ENCODE data around the gene SNRPE.

Gene SNRPE

GRCh38 chr1:203888807-203889251, 27.4 kb downstream of the SNRPE start:
- DNase-seq, result no peak

GRCh38 chr1:203891950-203892349, 30.6 kb downstream of the SNRPE start:
- DNase-seq, result no peak

DNA sequence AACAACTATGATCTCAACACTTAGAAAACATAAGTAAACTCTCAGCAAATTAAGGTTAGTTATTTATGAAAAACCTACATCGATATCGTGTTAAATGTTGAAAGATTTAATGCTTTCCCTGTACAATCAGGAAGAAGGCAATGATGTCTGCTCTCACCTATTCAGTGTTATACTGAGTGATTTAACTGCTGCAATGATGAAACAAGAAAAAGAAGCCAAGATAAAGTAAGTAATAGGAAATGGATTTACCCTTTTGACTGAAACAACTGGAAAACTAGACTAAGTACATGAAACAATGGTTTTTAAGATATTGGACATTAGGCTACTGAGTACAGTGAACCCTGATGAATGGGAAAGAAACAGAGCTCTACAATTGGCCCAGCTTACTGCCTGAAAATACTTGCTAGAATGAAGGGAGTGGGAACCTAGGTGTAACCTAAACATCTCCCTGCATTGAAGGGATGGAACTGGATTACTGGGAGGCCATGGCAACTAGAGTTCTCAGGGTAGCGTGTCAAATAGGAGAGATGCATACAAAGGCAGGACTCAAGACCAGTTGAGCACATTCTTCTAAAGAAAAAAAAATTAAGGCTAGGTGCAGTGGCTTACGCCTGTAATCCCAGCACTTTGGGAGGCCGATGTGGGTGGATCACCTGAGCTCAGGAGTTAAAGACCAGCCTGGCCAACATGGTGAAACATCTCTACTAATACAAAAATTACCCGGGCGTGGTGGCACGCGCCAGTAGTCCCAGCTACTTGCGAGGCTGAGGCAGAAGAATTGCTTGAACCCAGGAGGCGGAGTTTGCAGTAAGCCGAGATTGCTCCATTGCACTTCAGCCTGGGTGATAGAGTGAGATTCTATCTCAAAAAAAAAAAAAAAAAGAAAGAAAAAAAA, 37.3 kb downstream of the SNRPE start:
- DNase-seq, result no peak

- no peak for DNase-seq
Measured at GRCh38 chr1:203899353-203899716, 37.9 kb downstream of the SNRPE start.

- no peak for DNase-seq
Measured at GRCh38 chr1:203899869-203900714, 38.7 kb downstream of the SNRPE start.

DNA sequence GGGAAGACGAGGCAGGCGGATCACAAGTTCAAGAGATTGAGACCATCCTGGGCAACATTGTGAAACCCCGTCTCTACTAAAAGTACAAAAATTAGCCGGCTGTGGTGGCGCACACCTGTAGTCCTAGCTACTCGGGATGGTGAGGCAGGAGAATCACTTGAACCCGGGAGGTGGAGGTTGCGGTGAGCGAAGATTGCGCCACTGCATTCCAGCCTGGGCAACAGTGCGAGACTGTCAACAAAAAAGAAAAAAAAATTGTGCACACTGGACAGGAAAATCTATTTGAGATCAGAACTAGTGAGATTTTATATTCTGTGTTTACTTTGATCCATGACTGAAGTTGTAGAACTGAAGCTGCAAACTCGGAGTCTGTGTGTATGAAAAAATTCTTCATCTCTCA, 40.2 kb downstream of the SNRPE start:
- no peak for DNase-seq

GRCh38 chr1:203905275-203905674, 43.9 kb downstream of the SNRPE start:
- no peak for DNase-seq

GRCh38 chr1:203906932-203907331, 45.5 kb downstream of the SNRPE start:
- no peak for DNase-seq

DNA sequence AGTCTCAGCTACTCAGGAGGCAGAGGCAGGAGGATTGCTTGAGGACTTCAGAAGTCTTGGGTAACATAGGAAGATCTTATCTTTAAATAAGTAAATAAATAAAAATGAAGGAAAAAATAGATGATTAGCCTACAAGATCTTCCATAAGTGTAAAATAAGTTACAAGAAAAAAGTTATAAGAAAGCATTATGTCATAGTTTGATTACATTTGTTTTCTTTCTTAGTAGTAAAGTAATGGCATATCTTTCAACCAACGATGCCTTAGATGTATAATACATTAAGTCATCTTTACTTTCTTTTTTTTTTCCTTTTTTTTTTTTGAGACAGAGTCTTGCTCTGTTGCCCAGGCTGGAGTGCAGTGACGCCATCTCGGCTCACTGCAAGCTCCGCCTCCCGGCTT, 46.5 kb downstream of the SNRPE start:
- DNase-seq, result no peak

DNA sequence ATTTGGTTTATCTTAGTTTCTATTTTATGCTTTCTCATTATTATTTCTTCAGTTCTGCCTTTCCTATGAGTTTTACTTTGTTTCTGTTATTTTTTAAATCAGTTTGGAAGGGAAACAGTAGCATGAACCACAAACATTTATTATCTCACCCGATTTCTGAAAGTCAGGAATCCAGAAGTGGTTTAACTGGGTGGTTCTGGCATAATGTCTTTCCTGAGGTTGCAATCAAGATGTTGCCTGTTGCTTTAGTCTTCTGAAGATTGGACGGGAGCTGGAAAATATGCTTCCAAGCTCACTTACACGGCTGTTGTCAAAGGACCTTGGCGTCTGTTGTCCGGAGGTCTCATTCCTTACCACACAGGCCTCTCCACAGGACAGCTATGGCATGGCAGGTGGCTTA, 50.4 kb downstream of the SNRPE start:
- DNase-seq, result no peak

GRCh38 chr1:203913073-203913521, 51.7 kb downstream of the SNRPE start:
- no peak for DNase-seq

GRCh38 chr1:203914292-203914691, 52.9 kb downstream of the SNRPE start:
- no peak for DNase-seq

DNA sequence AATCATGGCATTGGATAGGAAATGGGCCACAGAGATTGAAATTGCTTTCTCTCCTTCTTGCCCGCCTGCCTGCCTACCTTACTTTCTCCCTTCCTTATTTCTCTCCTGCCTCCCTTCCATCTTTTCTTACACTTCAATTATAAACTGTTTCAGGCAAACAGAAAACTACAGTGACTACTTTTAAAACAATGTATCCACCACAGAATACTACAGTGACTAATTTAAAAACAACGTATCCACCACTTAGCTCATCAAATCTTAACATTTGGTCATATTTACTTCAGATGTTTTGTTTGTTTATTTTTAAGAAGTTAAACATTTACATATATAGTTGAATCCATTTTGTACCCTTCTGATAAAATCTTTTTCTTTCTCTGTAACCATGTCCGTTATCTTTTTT, 54.4 kb downstream of the SNRPE start:
- DNase-seq, result no peak

GRCh38 chr1:203916756-203917155, 55.4 kb downstream of the SNRPE start:
- DNase-seq, result no peak

Data from NCI-H510A (cell line).